Peyer's patch (tissue), 4 donors: ENCODE results near the gene PDE6B. TPM values are rescaled to one million over a fixed set of nuclear protein-coding genes. Genes with fewer than 3 reads are reported as not detected.

Source experiments
- DNase-seq, 3 donors: peaks; one replicate each; pipeline ENCODE4 v3.0.0-alpha.2; 2017 to 2019
- H3K27ac ChIP-seq, 4 donors: fragments of 200-600 bp; sonication (generic); one replicate each; pipeline ENCODE4 v1.5.1; 2016 to 2019
- H3K27me3 ChIP-seq, 2 donors: fragments of 200-600 bp; sonication (generic); one replicate each; pipeline ENCODE4 v1.5.1; 2019
- H3K36me3 ChIP-seq, 3 donors: fragments of 200-600 bp; sonication (generic); one replicate each; pipeline ENCODE4 v1.5.1; 2016 to 2019
- H3K4me1 ChIP-seq, 4 donors: fragments of 200-600 bp; sonication (generic); one replicate each; pipeline ENCODE4 v1.5.1; 2016 to 2019
- H3K4me3 ChIP-seq, 4 donors: fragments of 200-600 bp; sonication (generic); 1 replicate in 3 of 4; 2 replicates in 1 of 4; pipeline ENCODE4 v1.5.1; 2016 to 2019; ENCODE audit warnings: mild to moderate bottlenecking in 1 of 4
- H3K9me3 ChIP-seq, 4 donors: fragments of 200-600 bp; sonication (generic); one replicate each; pipeline ENCODE4 v1.5.1; 2016 to 2019; ENCODE audit warnings: mild to moderate bottlenecking in 1 of 4
- CTCF ChIP-seq, 6 experiments: fragments of 450-650 bp in 4 of 6; fragments of 200-600 bp in 2 of 6; sonication (generic) in 1 of 6; IDR thresholded peaks; one replicate each; pipeline ENCODE4 v1.5.1; 2017 to 2019; ENCODE audit warnings: antibody characterized with exemption in 6 of 6, mild to moderate bottlenecking in 3 of 6, moderate library complexity in 1 of 6
- POLR2A ChIP-seq, 2 donors: fragments of 450-650 bp; IDR thresholded peaks; one replicate each; pipeline ENCODE4 v1.5.1; 2017; ENCODE audit warnings: antibody characterized with exemption in 2 of 2, mild to moderate bottlenecking in 2 of 2, moderate library complexity in 2 of 2
- total RNA-seq, 4 donors: library from RNA; depleted of rRNA; stranded (reverse); fragments of >200 nt; gene quantifications; one replicate each; pipeline ENCODE4 v1.1.0, GENCODE V29; 2016

PDE6B gene
- total RNA-seq, 4 donors from 2014 or later: 0.27 to 1.8 (median 1.4) TPM; not detected in 1

- DNase-seq: peak in 1 of 3 donors; percentile 15
- TF ChIP-seq POLR2A (IDR thresholded peaks at IDR 0.05) (no peak), CTCF (IDR thresholded peaks at IDR 0.05) (no peak)
- no peak overlapping the region for H3K4me3 ChIP-seq
- no peaks in the 10 kb centered on the region for H3K27me3 ChIP-seq
- no peak overlapping the region for H3K27ac ChIP-seq
- no peaks in the 10 kb centered on the region for H3K4me1 ChIP-seq
- no peaks in the 10 kb centered on the region for H3K36me3 ChIP-seq
- H3K9me3 ChIP-seq: no peaks in the 10 kb centered on the region
Observed at GRCh38 chr4:627347-628125, 2.2 kb downstream of the PDE6B start.

- no peaks in the 10 kb centered on the region for H3K4me1 ChIP-seq
- H3K4me3 ChIP-seq: no peak overlapping the region
- no peak for DNase-seq
Observed at GRCh38 chr4:628311-628741, 3.0 kb downstream of the PDE6B start.

GRCh38 chr4:628821-629635 is 3.7 kb downstream of the PDE6B start:
- H3K27ac ChIP-seq: no peak overlapping the region
- no peaks in the 10 kb centered on the region for H3K9me3 ChIP-seq
- no peaks in the 10 kb centered on the region for H3K27me3 ChIP-seq
- H3K4me3 ChIP-seq: no peak overlapping the region
- DNase-seq: no peak
- H3K4me1 ChIP-seq: no peaks in the 10 kb centered on the region
- H3K36me3 ChIP-seq: no peaks in the 10 kb centered on the region
- TF ChIP-seq CTCF (IDR thresholded peaks at IDR 0.05) (no peak), POLR2A (IDR thresholded peaks at IDR 0.05) (no peak)

More at GRCh38 chr4:628311-628741, 3.0 kb downstream of the PDE6B start:
- Histone ChIP-seq H3K9me3 (no peaks in the 10 kb centered on the region), H3K27me3 (no peaks in the 10 kb centered on the region), H3K36me3 (no peaks in the 10 kb centered on the region), H3K27ac (no peak overlapping the region)
- TF ChIP-seq POLR2A (IDR thresholded peaks at IDR 0.05): no peak

GRCh38 chr4:629636-629914 is 4.2 kb downstream of the PDE6B start:
- DNase-seq: no peak
- no peaks in the 10 kb centered on the region for H3K36me3 ChIP-seq

GRCh38 chr4:629915-630641 is 4.7 kb downstream of the PDE6B start:
- H3K4me3 ChIP-seq: no peak overlapping the region
- no peaks in the 10 kb centered on the region for H3K27me3 ChIP-seq
- H3K27ac ChIP-seq: no peak overlapping the region
- no peak for DNase-seq
- TF ChIP-seq CTCF (IDR thresholded peaks at IDR 0.05) (no peak), POLR2A (IDR thresholded peaks at IDR 0.05) (no peak)
- H3K4me1 ChIP-seq: no peaks in the 10 kb centered on the region
- H3K9me3 ChIP-seq: no peaks in the 10 kb centered on the region
- H3K36me3 ChIP-seq: no peaks in the 10 kb centered on the region

More at GRCh38 chr4:629636-629914, 4.2 kb downstream of the PDE6B start:
- no peaks in the 10 kb centered on the region for H3K4me1 ChIP-seq
- no peak overlapping the region for H3K4me3 ChIP-seq
- H3K9me3 ChIP-seq: no peaks in the 10 kb centered on the region
- H3K27me3 ChIP-seq: no peaks in the 10 kb centered on the region
- H3K27ac ChIP-seq: no peak overlapping the region
- TF ChIP-seq POLR2A (IDR thresholded peaks at IDR 0.05) (no peak), CTCF (IDR thresholded peaks at IDR 0.05) (no peak)
